ENCODE measurements around the gene LRP2BP.
"Not testable (repeated sequence)": the region's sequence is repeated elsewhere in the genome, so short reads cannot be mapped to it uniquely, and the experiment has no call there.

Gene LRP2BP

DNA sequence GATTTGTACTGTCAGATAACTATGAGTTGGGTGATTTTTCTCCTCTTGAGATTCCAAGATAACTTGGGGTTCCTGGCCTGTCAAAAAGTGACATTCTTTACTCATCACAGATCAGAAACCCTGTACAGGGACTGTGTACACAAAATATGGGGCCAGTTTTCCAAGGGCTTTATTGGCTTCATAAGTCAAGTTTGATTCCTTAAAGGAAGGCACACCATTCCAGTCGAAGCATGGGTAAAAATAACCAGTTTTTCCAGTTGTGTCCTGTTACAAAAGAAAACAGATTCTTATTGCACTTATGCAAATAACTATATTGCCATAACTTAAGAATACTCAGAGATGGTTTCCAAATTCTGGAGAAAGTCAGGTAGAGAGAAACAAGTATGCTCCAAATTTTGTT, 70.0 kb downstream of the LRP2BP start:
- DNase-seq (ENCODE audit: low read depth in 3 of 3), result not testable (repeated sequence)

DNA sequence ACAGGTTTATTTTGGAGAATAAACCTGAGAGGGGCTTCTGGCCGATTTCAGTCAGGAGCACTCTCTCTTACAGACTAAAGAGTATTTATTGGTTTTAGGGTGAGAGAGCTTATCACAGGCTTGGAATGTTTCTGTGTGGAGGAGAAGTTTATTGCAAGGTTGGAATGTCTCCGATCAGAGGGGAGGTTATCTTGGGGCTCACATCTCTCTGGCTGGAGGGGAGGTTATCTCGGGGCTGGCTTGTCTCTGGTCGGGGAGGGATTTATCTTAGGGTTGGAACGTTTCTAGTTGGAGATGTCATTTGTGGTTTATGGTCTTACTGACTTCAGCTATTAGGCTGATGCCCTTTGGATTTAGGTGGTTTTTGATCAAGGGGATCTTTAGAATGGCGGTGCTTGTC, 71.4 kb downstream of the LRP2BP start:
- not testable (repeated sequence) for DNase-seq (ENCODE audit: low read depth in 3 of 3)

DNA sequence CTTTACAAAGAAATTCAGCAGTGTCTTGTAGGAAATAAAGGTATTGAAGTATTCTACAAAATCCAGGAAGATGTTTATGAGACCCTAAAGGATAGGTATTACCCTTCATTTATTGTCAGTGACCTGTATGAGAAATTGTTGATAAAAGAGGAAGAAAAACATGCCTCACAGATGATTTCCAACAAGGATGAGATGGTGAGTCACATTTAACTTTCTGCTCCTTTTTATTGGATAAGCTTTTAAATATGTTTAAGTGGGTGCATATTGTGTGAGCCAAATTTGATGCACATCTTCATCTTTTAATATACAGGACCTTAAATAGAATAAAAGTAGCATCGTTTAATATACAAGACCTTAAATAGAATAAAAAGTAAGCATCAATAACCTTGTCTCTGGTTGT, 72.1 kb downstream of the LRP2BP start:
- DNase-seq (ENCODE audit: low read depth in 3 of 3), result no peak

GRCh38 chr4:185322803-185323202, 72.9 kb downstream of the LRP2BP start:
- no peak for DNase-seq (ENCODE audit: low read depth in 3 of 3)

DNA sequence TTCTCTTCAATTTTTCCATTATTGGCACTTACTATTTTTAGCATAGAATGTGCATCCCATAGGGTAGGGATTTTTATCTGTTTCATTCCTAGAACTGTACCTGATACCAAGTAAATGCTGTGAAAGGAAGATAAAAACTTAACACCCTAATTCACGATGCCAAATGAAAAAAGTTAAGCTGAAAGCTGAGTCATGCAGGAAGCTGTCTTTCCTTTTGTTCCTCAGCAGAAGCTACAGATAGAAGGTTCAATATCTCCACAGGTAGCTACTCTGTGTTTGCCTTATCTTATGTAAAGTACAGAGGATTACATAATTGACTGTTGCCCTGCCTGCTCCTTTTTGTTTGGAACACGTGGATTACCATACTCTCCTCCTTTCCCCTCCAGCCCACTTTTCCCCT, 77.0 kb downstream of the LRP2BP start:
- no peak for DNase-seq (ENCODE audit: low read depth in 3 of 3)

DNA sequence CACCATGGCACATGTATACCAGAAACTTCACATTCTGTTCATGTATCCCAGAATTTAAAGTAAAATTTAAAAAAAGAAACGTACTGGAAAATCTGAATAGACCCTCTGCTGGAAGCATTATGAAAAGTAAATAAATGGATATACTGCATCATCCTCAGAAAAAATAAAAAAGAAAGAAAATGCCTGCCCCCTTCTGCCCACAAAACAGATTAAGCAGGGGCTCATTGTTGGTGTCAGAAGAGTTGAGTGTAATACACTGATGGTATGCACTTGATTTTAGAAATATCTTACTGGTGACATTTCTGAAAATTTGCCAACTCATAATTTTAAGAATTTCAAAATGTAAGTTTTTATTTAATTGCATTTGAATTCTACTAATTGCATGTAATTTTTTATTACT, 77.8 kb downstream of the LRP2BP start:
- no peak for DNase-seq (ENCODE audit: low read depth in 3 of 3)

GRCh38 chr4:185317462-185317861, 78.3 kb downstream of the LRP2BP start:
- not testable (repeated sequence) for DNase-seq (ENCODE audit: low read depth in 3 of 3)
